ENCODE results near the gene RILPL1.
"Not testable (repeated sequence)": the region's sequence is repeated elsewhere in the genome, so short reads cannot be mapped to it uniquely, and the experiment has no call there.

Gene RILPL1

GRCh38 chr12:123469978-123470377 lies 63.5 kb downstream of the RILPL1 start:
- Histone ChIP-seq H3K27me3 (replicated peaks) (no peaks in the 10 kb centered on the region), H3K4me3 (ENCODE audit: low read depth, low read length) (no peak overlapping the region), H3K36me3 (replicated peaks) (peaks cover 27% of the 10 kb centered on the region), H3K27ac (no peak overlapping the region)
- TF ChIP-seq, protein P1, sequence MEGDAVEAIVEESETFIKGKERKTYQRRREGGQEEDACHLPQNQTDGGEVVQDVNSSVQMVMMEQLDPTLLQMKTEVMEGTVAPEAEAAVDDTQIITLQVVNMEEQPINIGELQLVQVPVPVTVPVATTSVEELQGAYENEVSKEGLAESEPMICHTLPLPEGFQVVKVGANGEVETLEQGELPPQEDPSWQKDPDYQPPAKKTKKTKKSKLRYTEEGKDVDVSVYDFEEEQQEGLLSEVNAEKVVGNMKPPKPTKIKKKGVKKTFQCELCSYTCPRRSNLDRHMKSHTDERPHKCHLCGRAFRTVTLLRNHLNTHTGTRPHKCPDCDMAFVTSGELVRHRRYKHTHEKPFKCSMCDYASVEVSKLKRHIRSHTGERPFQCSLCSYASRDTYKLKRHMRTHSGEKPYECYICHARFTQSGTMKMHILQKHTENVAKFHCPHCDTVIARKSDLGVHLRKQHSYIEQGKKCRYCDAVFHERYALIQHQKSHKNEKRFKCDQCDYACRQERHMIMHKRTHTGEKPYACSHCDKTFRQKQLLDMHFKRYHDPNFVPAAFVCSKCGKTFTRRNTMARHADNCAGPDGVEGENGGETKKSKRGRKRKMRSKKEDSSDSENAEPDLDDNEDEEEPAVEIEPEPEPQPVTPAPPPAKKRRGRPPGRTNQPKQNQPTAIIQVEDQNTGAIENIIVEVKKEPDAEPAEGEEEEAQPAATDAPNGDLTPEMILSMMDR (IDR thresholded peaks at IDR 0.05; ENCODE audit: low read depth, low read length, missing control alignments) = no peak
- in situ Hi-C loops (cut with HindIII; ENCODE audit: low pct_ligation_motif_present, low sequenced_read_pairs) = no loop called here
- DNase-seq = no peak

GRCh38 chr12:123468786-123469185 lies 64.7 kb downstream of the RILPL1 start:
- in situ Hi-C loops (cut with HindIII; ENCODE audit: low pct_ligation_motif_present, low sequenced_read_pairs) = no loop called here
- DNase-seq = no peak
- TF ChIP-seq, protein P1 (IDR thresholded peaks at IDR 0.05; ENCODE audit: low read depth, low read length, missing control alignments) = peak; percentile 14
- peaks cover 22% of the 10 kb centered on the region for H3K36me3 ChIP-seq (replicated peaks)
- H3K4me3 ChIP-seq (ENCODE audit: low read depth, low read length) = no peak overlapping the region
- H3K27ac ChIP-seq = no peak overlapping the region
- H3K27me3 ChIP-seq (replicated peaks) = no peaks in the 10 kb centered on the region

GRCh38 chr12:123465084-123465483 lies 68.4 kb downstream of the RILPL1 start:
- H3K27ac ChIP-seq = no peak overlapping the region
- TF ChIP-seq, protein P1 (IDR thresholded peaks at IDR 0.05; ENCODE audit: low read depth, low read length, missing control alignments) = no peak
- H3K27me3 ChIP-seq (replicated peaks) = no peaks in the 10 kb centered on the region
- DNase-seq = no peak
- peaks cover 7% of the 10 kb centered on the region for H3K36me3 ChIP-seq (replicated peaks)
- H3K4me3 ChIP-seq (ENCODE audit: low read depth, low read length) = no peak overlapping the region
- in situ Hi-C loops (cut with HindIII; ENCODE audit: low pct_ligation_motif_present, low sequenced_read_pairs) = no loop called here

DNA sequence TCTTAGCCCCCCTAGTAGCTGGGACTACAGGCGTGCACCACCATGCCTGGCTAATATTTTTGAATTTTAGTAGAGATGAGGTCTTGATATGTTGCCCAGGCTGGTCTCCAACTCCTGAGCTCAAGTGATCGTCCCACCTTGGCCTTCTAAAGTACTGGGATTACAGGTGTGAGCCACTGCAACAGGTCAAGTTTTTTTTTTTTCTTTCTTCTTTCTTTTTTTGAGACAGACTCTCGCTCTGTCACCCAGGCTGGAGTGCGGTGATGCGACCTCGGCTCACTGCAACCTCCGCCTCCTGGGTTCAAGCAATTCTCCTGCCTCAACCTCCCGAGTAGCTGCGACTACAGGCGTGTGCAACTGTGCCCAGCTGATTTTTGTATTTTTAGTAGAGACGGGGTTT lies 70.3 kb downstream of the RILPL1 start:
- DNase-seq; H3K36me3 ChIP-seq (replicated peaks); in situ Hi-C loops (cut with HindIII; ENCODE audit: low pct_ligation_motif_present, low sequenced_read_pairs): not testable (repeated sequence)

DNA sequence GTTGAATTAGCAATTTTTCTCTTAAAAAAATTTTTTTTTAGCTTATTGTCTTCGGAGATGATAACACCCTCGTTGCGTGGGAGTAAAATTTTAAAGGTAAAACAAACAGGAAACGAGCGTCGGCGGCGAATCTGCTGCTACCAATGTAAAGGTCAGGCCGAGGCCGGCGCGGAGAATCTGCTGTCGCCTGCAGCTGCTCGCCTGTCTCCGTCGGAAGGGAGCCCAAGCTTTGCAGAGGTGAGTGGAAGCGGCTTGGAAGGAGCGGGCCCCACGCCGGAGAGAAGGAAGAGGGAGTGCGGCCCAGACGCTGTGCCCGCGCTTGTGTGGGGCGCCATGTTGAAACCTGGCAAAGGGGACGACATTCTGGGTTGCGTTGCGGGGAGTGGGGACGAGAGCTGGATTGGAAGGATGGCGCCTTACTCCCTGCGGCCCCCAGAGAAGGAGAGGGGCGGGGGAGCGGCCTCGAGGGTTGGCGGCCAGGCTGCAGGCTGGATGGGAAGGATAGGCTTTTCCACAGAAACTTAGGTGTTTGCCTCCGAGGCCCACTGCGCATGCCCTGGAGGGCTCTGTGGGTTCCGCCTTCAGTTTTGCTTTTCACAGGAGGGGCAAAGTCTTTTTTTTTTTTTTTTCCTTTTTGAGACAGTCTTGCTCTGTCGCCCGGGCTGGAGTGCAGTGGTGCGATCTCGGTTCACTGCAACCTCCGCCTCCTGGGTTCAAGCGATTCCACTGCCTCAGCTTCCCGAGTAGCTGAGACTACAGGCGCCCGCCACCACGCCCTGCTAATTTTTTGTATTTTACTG lies 75.3 kb downstream of the RILPL1 start, which contains the start of gene SNRNP35:
TSS of gene SNRNP35 (plus strand) at position 160 of the 800 bp plus-strand sequence. CDS start 7,402 bp downstream, outside the sequence.
- in situ Hi-C loops (cut with HindIII; ENCODE audit: low pct_ligation_motif_present, low sequenced_read_pairs) = no loop called here
- H3K27me3 ChIP-seq (replicated peaks) = no peaks in the 10 kb centered on the region
- no peaks in the 10 kb centered on the region for H3K36me3 ChIP-seq (replicated peaks)
- peak within 1 kb of the TSS; percentile 98 for H3K27ac ChIP-seq
- H3K4me3 ChIP-seq (ENCODE audit: low read depth, low read length) = peak within 1 kb of the TSS; percentile 87
- DNase-seq = peak; percentile 65
- TF ChIP-seq, protein P1 (IDR thresholded peaks at IDR 0.05; ENCODE audit: low read depth, low read length, missing control alignments) = no peak

More for the DNA sequence above, 70.3 kb downstream of the RILPL1 start:
- H3K4me3 ChIP-seq (ENCODE audit: low read depth, low read length); H3K27me3 ChIP-seq (replicated peaks); H3K27ac ChIP-seq: not testable (repeated sequence)

DNA sequence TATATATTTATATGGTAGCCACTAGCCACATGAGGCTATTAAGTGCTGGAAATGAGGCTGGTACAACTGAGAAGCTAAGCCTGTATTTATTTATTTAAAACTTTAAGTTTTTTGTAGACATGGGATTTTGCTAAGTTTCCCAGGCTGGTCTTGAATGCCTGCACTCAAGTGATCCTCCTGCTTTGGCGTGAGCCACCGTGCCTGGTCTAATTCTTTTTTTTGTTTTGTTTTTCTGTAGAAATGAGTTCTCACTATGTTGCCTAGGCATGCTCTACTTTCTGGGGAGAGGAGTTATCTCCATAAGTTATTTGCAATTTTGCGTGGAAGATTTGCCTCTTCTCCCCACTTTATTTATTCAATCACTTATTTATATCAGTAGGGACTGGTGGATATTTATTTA lies 80.4 kb downstream of the RILPL1 start:
- Histone ChIP-seq H3K4me3 (ENCODE audit: low read depth, low read length) (no peak overlapping the region), H3K36me3 (replicated peaks) (no peaks in the 10 kb centered on the region), H3K27me3 (replicated peaks) (no peaks in the 10 kb centered on the region), H3K27ac (no peak overlapping the region)
- in situ Hi-C loops (cut with HindIII; ENCODE audit: low pct_ligation_motif_present, low sequenced_read_pairs) = no loop called here
- DNase-seq = no peak
- TF ChIP-seq, protein P1 (IDR thresholded peaks at IDR 0.05; ENCODE audit: low read depth, low read length, missing control alignments) = no peak

- H3K27ac ChIP-seq; DNase-seq; H3K36me3 ChIP-seq (replicated peaks); H3K4me3 ChIP-seq (ENCODE audit: low read depth, low read length); H3K27me3 ChIP-seq (replicated peaks); in situ Hi-C loops (cut with HindIII; ENCODE audit: low pct_ligation_motif_present, low sequenced_read_pairs): not testable (repeated sequence)
These were observed 81.3 kb downstream of the RILPL1 start for GRCh38 chr12:123452276-123452550.

Data from brain microvascular endothelial cell (primary cell).